BLaER1 treated with 17β-estradiol and CSF1 and Interleukin-3, amounts not matched to agents 10 nM and 100 nM (cell line): ENCODE measurements around the gene RCBTB1.
"Not testable (repeated sequence)": the region's sequence is repeated elsewhere in the genome, so short reads cannot be mapped to it uniquely, and the experiment has no call there.

Experiments
- H3K27ac ChIP-seq, 11 experiments: shearing (Covaris generic); formaldehyde crosslinking; 2 replicates each; pipeline ENCODE4 v1.8.1; 2022
- H3K27me3 ChIP-seq, 11 experiments: shearing (Covaris generic); formaldehyde crosslinking; 2 replicates each; pipeline ENCODE4 v1.8.1; 2022
- H3K36me3 ChIP-seq, 11 experiments: shearing (Covaris generic); formaldehyde crosslinking; 2 replicates each; pipeline ENCODE4 v1.8.1; 2022
- H3K4me1 ChIP-seq, 10 experiments: shearing (Covaris generic); formaldehyde crosslinking; 2 replicates each; pipeline ENCODE4 v1.8.1; 2022
- H3K4me2 ChIP-seq, 11 experiments: shearing (Covaris generic); formaldehyde crosslinking; 2 replicates each; pipeline ENCODE4 v1.8.1; 2022
- H3K4me3 ChIP-seq, 10 experiments: shearing (Covaris generic); formaldehyde crosslinking; 2 replicates each; pipeline ENCODE4 v1.8.1; 2022
- H3K9ac ChIP-seq, 11 experiments: shearing (Covaris generic); formaldehyde crosslinking; 2 replicates each; pipeline ENCODE4 v1.8.1; 2022
- H3K9me3 ChIP-seq, 11 experiments: shearing (Covaris generic); formaldehyde crosslinking; replicated peaks in 1 of 11; 2 replicates each; pipeline ENCODE4 v1.8.1; 2022
- H4K20me1 ChIP-seq, 11 experiments: shearing (Covaris generic); formaldehyde crosslinking; 2 replicates each; pipeline ENCODE4 v1.8.1; 2022
- Cebpa-rat ChIP-seq, 11 experiments: shearing (Covaris generic); IDR thresholded peaks; 2 replicates each; pipeline ENCODE4 v1.8.1; 2022

The RCBTB1 gene

DNA sequence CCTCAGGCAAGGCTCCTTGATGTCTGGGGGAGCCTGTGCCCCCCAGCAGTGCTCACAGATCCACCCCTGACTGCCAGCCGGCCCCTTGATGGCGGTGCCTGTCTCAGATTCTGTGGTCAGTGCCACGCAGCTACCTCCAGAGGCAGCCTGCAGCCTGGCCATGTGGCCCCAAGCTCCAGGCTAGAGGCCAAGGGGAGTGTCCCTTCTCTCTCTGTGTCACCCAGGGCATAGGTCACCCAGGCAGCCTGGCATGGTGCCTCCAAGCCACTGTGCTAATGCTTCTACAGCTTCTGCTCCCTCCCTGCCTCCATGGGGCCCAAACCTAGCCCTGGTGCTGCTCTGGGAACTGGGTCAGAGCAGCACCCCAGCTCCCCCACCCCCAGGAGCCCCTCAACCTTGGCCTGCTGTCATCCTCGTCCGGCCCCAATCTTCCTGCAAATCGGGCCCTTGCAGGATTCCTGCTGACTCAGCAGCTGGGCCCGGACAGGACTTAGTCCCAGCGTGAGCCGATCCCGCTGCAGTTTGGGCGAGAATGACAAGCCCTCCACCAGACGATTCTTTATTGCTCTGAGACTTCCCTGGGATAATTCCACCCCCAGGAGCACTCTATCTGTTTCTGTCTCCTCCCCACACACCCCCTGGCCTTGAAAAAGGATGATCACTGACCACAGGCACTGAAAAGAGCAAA is 40.2 kb upstream of the RCBTB1 start:
- peaks cover 27 to 47% (median 29%) of the 10 kb centered on the region in 10 experiments for H3K4me1 ChIP-seq
- no peak for TF ChIP-seq Cebpa-rat (IDR thresholded peaks at IDR 0.05)
- peak overlapping the region in 4 of 11 experiments; percentile 2 to 45 (median 14); a peak in 5 of 22 replicates for H3K27ac ChIP-seq
- peaks cover 5 to 11% (median 7%) of the 10 kb centered on the region in 11 experiments for H3K36me3 ChIP-seq
- no peaks in the 10 kb centered on the region; a peak in 1 of 22 replicates for H4K20me1 ChIP-seq
- no peaks in the 10 kb centered on the region for H3K27me3 ChIP-seq
- peak overlapping the region in 2 of 11 experiments; percentile 45 to 52; a peak in 3 of 22 replicates for H3K4me2 ChIP-seq
- no peak overlapping the region for H3K4me3 ChIP-seq
- H3K9ac ChIP-seq, result no peak overlapping the region
- peaks cover 0 to 8% (median 4%) of the 10 kb centered on the region in 11 experiments; a peak in 11 of 22 replicates for H3K9me3 ChIP-seq

DNA sequence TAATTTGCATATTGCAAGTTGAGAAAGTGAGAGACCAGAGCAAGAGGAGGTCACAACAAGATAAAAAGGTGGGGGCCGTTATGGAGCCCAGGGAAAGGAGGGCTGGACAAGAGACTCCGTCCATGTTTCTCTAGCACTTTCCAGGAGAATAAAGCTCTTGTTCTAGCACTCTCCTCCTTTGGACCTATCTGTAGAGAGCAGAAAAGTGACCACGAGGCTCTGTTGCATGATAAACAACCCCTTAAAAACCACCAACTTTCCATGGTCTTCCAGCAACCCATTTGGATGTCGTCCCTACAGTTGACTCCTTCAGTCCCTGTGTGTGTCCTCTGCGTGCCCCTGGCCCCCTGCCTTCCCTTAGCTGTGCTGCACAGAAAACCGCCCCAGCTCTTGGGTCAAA is 38.9 kb upstream of the RCBTB1 start:
- no peak overlapping the region for H3K27ac ChIP-seq
- H3K36me3 ChIP-seq, result no peaks in the 10 kb centered on the region
- H3K27me3 ChIP-seq, result no peaks in the 10 kb centered on the region
- no peak for TF ChIP-seq Cebpa-rat (IDR thresholded peaks at IDR 0.05)
- H4K20me1 ChIP-seq, result no peaks in the 10 kb centered on the region
- H3K4me2 ChIP-seq, result no peak overlapping the region
- no peak overlapping the region for H3K4me3 ChIP-seq
- H3K9me3 ChIP-seq, result peaks cover 0 to 4% (median 0%) of the 10 kb centered on the region in 11 experiments; a peak in 1 of 22 replicates
- H3K9ac ChIP-seq, result no peak overlapping the region
- H3K4me1 ChIP-seq, result peaks cover 13 to 33% (median 17%) of the 10 kb centered on the region in 10 experiments

DNA sequence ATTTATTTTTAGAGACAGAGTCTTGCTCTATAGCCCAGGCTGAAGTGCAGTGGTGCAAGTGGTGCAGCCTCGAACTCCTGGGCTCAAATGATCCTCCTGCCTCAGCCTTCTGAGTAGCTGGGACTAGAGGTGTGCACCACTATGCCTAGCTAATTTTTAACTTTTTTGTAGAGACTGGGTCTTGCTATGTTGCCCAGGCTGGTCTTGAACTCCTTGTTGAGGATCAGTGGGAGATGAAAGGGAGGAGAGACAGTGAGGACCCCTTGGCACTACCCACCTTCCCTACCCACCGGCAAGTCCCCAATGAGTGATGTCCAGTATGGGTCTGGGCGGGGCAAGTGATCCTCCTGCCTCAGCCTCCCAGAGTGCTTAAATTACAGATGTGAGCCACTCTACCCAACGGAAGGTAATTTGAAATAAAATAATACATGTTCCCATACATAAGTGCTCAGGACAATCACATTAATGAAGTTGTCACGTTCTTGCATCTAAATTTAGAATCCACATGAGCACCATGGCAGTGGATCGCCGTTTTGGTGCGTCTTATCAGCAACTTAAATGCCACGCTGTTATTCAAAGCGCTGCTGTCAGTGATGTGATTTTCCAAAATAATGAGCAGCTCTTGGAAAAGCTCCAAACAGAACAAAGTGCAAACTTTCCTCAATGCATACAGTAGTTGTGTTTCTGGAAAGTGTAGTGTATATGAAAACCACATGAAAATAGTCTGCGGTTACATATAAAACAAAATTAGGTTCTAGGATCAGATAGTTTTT is 37.0 kb upstream of the RCBTB1 start:
- peaks cover under 1 to 19% (median 12%) of the 10 kb centered on the region in 10 experiments; a peak in 14 of 20 replicates for H3K4me1 ChIP-seq
- H3K27me3 ChIP-seq, result no peaks in the 10 kb centered on the region

DNA sequence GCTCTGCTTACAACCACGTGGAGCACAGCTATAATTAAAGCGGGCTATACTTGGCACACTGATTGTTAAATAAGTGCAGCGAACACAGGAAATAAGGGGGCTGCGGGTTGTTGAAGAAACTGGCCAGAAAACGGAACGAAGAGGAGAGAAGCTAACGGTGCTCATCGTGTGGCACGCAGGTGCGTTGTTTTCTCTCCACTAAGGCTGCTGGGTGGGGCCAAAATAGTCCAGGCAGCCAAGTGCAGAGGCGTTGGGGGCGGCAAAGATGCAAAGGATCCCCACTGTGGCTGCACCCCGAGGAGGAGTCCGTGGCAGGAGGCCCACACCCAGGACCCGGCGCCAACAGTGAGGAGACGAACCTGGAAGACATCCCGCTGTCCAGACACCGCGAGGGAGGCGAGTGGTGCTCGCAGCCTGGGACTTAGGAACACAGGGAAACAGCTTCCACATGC is 34.8 kb upstream of the RCBTB1 start:
- H4K20me1 ChIP-seq, result no peaks in the 10 kb centered on the region
- no peaks in the 10 kb centered on the region for H3K36me3 ChIP-seq
- no peak overlapping the region for H3K4me3 ChIP-seq
- TF ChIP-seq Cebpa-rat (IDR thresholded peaks at IDR 0.05), result no peak
- no peak overlapping the region for H3K27ac ChIP-seq
- H3K9ac ChIP-seq, result no peak overlapping the region
- peaks cover 15 to 40% (median 26%) of the 10 kb centered on the region in 10 experiments for H3K4me1 ChIP-seq
- H3K4me2 ChIP-seq, result peak overlapping the region in 1 of 11 experiments; percentile 3; a peak in 1 of 22 replicates
- peaks cover 0 to 4% (median 0%) of the 10 kb centered on the region in 11 experiments; a peak in 1 of 22 replicates for H3K9me3 ChIP-seq
- no peaks in the 10 kb centered on the region for H3K27me3 ChIP-seq

More for the DNA sequence above, 37.0 kb upstream of the RCBTB1 start:
- Histone ChIP-seq H3K4me3 (no peak overlapping the region), H3K4me2 (no peak overlapping the region), H3K27ac (no peak overlapping the region), H4K20me1 (no peaks in the 10 kb centered on the region), H3K36me3 (no peaks in the 10 kb centered on the region), H3K9me3 (peaks cover 0 to 4% (median 0%) of the 10 kb centered on the region in 11 experiments; a peak in 1 of 22 replicates), H3K9ac (no peak overlapping the region)
- no peak for TF ChIP-seq Cebpa-rat (IDR thresholded peaks at IDR 0.05)

DNA sequence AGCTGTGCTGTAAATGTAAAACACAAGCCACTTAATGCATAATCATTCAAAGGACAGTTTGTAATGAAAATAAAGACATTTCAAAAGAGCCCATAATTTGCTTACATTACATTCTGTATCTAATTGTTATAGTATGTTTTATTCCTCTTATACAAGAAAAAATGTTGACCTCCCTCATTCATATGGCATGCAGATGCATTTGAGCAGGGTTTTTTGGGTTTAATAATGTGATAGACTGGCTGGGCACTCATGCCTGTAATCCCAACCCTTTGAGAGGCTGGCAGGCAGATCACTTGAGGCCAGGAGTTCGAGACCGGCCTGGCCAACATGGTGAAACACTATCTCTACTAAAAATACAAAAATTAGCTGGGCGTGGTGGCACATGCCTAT is 31.3 kb upstream of the RCBTB1 start:
- H3K27me3 ChIP-seq, result no peaks in the 10 kb centered on the region
- H3K36me3 ChIP-seq, result no peaks in the 10 kb centered on the region
- peak overlapping the region; percentile 51 to 75 (median 64); a peak in 21 of 22 replicates for H3K4me2 ChIP-seq
- no peak overlapping the region; a peak in 1 of 20 replicates for H3K4me3 ChIP-seq
- peak overlapping the region in 9 of 11 experiments; percentile 25 to 79 (median 72); a peak in 15 of 22 replicates for H3K27ac ChIP-seq
- H4K20me1 ChIP-seq, result no peaks in the 10 kb centered on the region
- H3K9ac ChIP-seq, result peak overlapping the region in 9 of 11 experiments; percentile 38 to 70 (median 55); a peak in 13 of 22 replicates
- TF ChIP-seq Cebpa-rat (IDR thresholded peaks at IDR 0.05), result no peak
- H3K4me1 ChIP-seq, result peaks cover 15 to 41% (median 27%) of the 10 kb centered on the region in 10 experiments
- H3K9me3 ChIP-seq, result peaks cover 11 to 16% (median 12%) of the 10 kb centered on the region in 11 experiments

DNA sequence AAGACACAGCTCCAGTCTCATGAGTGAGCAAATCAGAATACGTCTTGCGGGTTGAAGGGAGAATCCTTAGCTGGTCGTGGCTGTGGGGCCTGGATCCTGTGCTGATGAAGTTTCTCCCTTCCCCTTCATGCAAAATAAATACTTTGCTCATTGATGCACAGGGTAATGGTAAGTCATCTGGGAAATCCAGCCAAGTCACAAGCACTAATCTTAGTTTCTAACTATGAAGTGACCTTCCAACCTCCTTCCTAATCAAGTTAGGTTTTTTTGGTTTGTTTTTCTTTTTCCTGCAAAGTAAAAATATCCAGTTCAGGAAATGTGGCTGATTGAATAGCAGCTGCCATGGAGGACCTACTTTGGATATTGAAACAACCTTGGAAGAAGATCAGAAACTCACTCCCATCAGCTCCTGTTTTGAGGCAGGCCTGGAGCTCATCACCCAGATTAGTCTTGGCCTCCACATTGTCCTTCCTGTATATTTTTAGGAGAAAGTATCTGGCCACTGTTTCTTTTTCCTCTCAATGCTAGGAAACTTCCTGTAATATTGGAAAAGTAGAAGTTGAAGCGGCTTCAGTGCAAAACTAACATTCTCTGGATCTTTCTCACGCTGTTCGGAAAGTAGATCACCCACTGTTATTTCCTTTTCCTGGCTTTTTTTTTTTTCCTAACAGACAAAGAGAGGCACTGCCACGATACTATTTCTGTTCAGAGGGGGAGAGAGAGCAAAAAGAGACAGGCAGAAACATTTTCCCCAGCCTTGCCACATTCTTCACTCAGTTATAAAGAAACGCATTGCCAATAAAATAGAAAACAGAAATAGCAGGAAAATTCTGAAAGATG is 30.7 kb upstream of the RCBTB1 start:
- Histone ChIP-seq H3K4me2 (peak overlapping the region; percentile 51 to 75 (median 64)), H3K36me3 (no peaks in the 10 kb centered on the region), H3K27me3 (no peaks in the 10 kb centered on the region), H4K20me1 (no peaks in the 10 kb centered on the region), H3K9me3 (peaks cover 17 to 22% (median 17%) of the 10 kb centered on the region in 11 experiments), H3K4me1 (peaks cover 15 to 41% (median 27%) of the 10 kb centered on the region in 10 experiments), H3K27ac (peak overlapping the region in 10 of 11 experiments; percentile 21 to 79 (median 71); a peak in 18 of 22 replicates), H3K9ac (peak overlapping the region in 9 of 11 experiments; percentile 38 to 70 (median 55); a peak in 16 of 22 replicates), H3K4me3 (peak overlapping the region in 4 of 10 experiments; percentile 3 to 13 (median 11); a peak in 2 of 20 replicates)
- TF ChIP-seq Cebpa-rat (IDR thresholded peaks at IDR 0.05), result no peak

DNA sequence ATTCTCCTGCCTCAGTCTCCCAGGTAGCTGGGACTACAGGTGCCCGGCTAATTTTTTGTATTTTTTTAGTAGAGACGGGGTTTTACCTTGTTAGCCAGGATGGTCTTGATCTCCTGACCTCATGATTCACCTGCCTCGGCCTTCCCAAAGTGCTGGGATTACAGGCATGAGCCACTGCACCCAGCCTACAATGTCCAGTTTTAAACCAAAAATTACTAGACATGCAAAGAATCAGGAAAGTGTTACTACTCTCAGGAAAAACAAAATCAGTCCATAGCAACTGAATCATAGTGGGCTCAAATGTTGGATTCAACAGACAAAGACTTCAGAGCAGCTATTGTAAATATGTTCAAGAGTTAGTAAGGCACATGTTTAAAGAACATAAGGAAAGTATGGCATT is 26.7 kb upstream of the RCBTB1 start:
- peaks cover 17 to 20% (median 18%) of the 10 kb centered on the region in 11 experiments for H3K9me3 ChIP-seq

DNA sequence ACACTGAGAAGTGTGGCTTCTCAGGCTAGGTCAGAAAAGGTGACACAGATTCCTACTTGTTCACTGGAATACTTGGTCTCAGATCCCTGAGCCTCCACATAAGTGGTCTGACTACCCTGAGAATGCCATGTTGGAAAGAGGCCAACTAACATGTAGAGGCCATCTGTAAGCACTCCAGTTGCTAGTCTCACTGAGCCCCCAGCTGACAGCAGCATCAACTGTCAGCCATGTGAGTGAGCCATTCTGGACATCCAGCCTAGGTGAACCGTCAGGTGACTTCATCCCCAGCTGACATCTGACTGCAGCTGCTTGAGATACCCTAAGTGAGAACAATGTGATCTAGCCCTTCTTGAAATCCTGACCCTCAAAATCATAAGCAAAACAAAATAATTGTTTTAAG is 24.8 kb upstream of the RCBTB1 start:
- Histone ChIP-seq H4K20me1 (no peaks in the 10 kb centered on the region), H3K4me1 (peaks cover 24 to 36% (median 30%) of the 10 kb centered on the region in 10 experiments), H3K4me3 (no peak overlapping the region)

More for the DNA sequence above, 26.7 kb upstream of the RCBTB1 start:
- peaks cover 36 to 45% (median 43%) of the 10 kb centered on the region in 10 experiments for H3K4me1 ChIP-seq
- H3K4me2 ChIP-seq, H3K27ac ChIP-seq, H4K20me1 ChIP-seq, H3K9ac ChIP-seq, H3K36me3 ChIP-seq, H3K4me3 ChIP-seq, H3K27me3 ChIP-seq: not testable (repeated sequence)

More for the DNA sequence above, 24.8 kb upstream of the RCBTB1 start:
- Histone ChIP-seq H3K9ac (no peak overlapping the region), H3K27me3 (no peaks in the 10 kb centered on the region), H3K4me2 (no peak overlapping the region), H3K36me3 (no peaks in the 10 kb centered on the region), H3K9me3 (peaks cover 17 to 20% (median 18%) of the 10 kb centered on the region in 11 experiments), H3K27ac (no peak overlapping the region)
- no peak for TF ChIP-seq Cebpa-rat (IDR thresholded peaks at IDR 0.05)
